HFF-Myc (cell line): ENCODE data around the gene IGF1R.

ENCODE experiments used
- DNase-seq: peaks from one replicate; pipeline ENCODE4 v3.0.0-alpha.2; 2011; ENCODE audit warnings: low read depth; ENCODE audit errors: extremely low read depth
- H3K4me3 ChIP-seq: replicated peaks from 2 replicates; pipeline ENCODE4 v1.5.1; 2011; ENCODE audit warnings: low read depth, mild to moderate bottlenecking, control low read depth, low read length
- CTCF ChIP-seq: IDR thresholded peaks from 2 replicates; pipeline ENCODE4 v1.5.1; 2012; ENCODE audit warnings: mild to moderate bottlenecking, low read depth, low read length, control low read depth; ENCODE audit errors: missing control alignments

The IGF1R gene

DNA sequence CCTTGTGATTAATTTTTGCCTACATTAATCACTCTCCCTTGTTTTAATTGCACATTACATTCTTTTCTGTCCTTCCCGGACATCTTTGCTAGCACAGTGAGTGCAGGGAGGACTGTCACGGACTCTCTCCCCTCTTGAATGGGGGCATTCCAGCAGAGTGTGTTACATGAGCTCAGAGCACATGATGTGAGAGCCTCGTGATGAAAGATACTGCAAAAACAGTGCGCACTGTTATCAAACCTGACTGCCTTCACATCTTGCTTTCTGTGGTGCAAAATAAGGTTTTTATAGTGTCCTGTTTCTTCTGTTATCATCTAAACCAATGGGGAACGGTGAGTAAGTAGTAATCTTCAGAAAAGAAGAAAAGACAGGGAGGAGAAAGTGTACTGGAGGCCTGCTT, 191.7 kb downstream of the IGF1R start:
- no peak for TF ChIP-seq CTCF
- H3K4me3 ChIP-seq = no peak overlapping the region
- no peak for DNase-seq

- no peak for TF ChIP-seq CTCF
- H3K4me3 ChIP-seq = no peak overlapping the region
- DNase-seq = no peak
Observed at GRCh38 chr15:98841419-98841970, 193.2 kb downstream of the IGF1R start.

- no peak for DNase-seq
- no peak for TF ChIP-seq CTCF
- no peak overlapping the region for H3K4me3 ChIP-seq
Observed at GRCh38 chr15:98842192-98842972, 194.0 kb downstream of the IGF1R start.

DNA sequence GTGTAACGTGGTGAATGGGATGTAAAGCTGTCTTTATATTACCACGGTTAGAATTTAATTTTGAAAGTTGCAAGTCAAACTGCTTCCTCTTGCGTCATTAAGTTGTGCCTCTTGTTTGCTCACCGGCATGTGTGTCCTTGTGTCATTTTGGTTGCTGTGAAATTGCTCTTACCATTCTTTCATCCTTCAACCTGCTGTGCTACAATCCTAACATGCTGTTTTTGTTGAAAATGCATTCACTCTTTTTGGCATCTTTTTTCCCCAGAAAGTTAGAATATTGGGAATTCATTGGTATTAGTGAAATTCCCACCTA, 194.6 kb downstream of the IGF1R start:
- DNase-seq = no peak
- H3K4me3 ChIP-seq = no peak overlapping the region
- no peak for TF ChIP-seq CTCF

DNA sequence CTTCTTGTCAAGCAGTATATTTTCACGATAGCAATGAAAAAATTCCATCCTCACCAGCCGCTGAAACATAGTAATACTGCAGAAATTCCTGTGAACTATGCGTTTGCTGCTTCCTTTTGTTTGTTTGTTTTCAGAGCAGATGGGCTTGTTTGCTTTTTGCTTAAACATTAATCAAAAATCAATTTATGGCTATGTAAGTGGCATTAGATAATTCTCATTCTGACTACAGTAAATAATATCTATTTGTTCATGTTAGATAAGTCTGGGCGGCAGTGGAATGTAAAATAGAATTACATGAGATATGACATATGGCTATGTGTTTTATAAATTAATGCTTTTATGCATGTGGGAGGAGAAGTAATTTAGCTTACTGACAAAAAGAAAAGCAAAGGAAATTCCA, 195.5 kb downstream of the IGF1R start:
- no peak overlapping the region for H3K4me3 ChIP-seq
- DNase-seq = no peak
- no peak for TF ChIP-seq CTCF

DNA sequence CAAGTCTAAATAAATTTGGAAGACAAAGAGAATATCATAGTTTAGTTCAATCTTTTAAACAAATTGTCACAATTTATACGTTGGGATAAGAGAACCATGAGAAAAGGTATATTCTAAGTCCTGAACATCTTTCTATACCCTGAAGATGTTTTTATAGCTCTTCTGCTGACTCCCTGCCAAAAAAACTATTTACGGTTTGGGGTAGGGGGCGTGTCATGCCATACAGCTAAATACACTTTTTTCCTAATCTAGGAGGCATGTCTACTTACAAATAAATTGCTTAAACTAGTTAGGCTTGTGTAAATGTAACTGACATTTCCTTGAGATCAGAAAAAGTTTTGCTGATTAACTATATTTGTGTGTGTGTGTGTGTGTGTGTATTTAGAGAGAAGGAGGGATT, 195.9 kb downstream of the IGF1R start:
- no peak for DNase-seq
- no peak for TF ChIP-seq CTCF
- no peak overlapping the region for H3K4me3 ChIP-seq
